PC-9 (cell line): ENCODE measurements around the gene SCARF2. TPM values are rescaled to one million over a fixed set of nuclear protein-coding genes. Genes with fewer than 3 reads are reported as not detected.

Source experiments
- BruUV-seq: library from RNA; stranded (reverse); fragments of 400-500 nt; replicated peaks from 2 replicates; lab custom pipeline; 2021; lab: Mats Ljungman, UMichigan
- CTCF ChIA-PET: fragments of 300-600 bp; sonication (Branson Sonifier 250); formaldehyde crosslinking; loops from one replicate; lab custom pipeline; 2022; ENCODE audit warnings: antibody characterized with exemption; lab: Charles Lee
- POLR2A ChIA-PET: fragments of 300-600 bp; sonication (Branson Sonifier 250); formaldehyde crosslinking; loops from one replicate; lab custom pipeline; 2022; ENCODE audit warnings: antibody characterized with exemption; ENCODE audit not compliant: unreplicated experiment; lab: Charles Lee
- DNase-seq, 2 experiments: peaks; one replicate each; pipeline versions ENCODE4 v3.0.0 to v3.0.0-alpha.2; 2015 to 2022; ENCODE audit warnings: mixed read lengths in 1 of 2
- H2AFZ ChIP-seq: fragments of 200-600 bp; sonication (generic); 2 replicates; pipeline ENCODE4 v1.8.1; 2017; ENCODE audit warnings: antibody characterized with exemption
- H3F3A ChIP-seq: fragments of 200-600 bp; sonication (generic); 2 replicates; pipeline ENCODE4 v1.8.1; 2017; ENCODE audit warnings: antibody characterized with exemption, mild to moderate bottlenecking, low read depth; ENCODE audit not compliant: insufficient read depth
- H3K27ac ChIP-seq: fragments of 200-600 bp; sonication (generic); 2 replicates; pipeline ENCODE4 v1.6.1; 2016; ENCODE audit warnings: mixed run types
- H3K27me3 ChIP-seq: fragments of 200-600 bp; sonication (generic); 2 replicates; pipeline ENCODE4 v1.6.1; 2016; ENCODE audit warnings: low read depth, mixed run types; ENCODE audit not compliant: insufficient read depth
- H3K36me3 ChIP-seq: fragments of 200-600 bp; sonication (generic); 2 replicates; pipeline ENCODE4 v1.6.1; 2016; ENCODE audit warnings: low read depth, mixed run types
- H3K4me1 ChIP-seq: fragments of 200-600 bp; sonication (generic); replicated peaks from 2 replicates; pipeline ENCODE4 v1.6.1; 2016; ENCODE audit warnings: mixed run types; ENCODE audit not compliant: insufficient read depth
- H3K4me2 ChIP-seq: fragments of 200-600 bp; sonication (generic); 2 replicates; pipeline ENCODE4 v1.6.1; 2017; ENCODE audit warnings: mixed run types
- H3K4me3 ChIP-seq: fragments of 200-600 bp; sonication (generic); 2 replicates; pipeline ENCODE4 v1.6.1; 2016; ENCODE audit warnings: mixed run types
- H3K79me2 ChIP-seq: fragments of 200-600 bp; sonication (generic); 2 replicates; pipeline ENCODE4 v1.6.1; 2017; ENCODE audit warnings: low read depth, mixed run types
- H3K9me2 ChIP-seq: fragments of 200-600 bp; sonication (generic); 2 replicates; pipeline ENCODE4 v1.8.1; 2017; ENCODE audit warnings: mild to moderate bottlenecking; ENCODE audit not compliant: insufficient read depth
- H3K9me3 ChIP-seq: fragments of 200-600 bp; sonication (generic); 2 replicates; pipeline ENCODE4 v1.8.1; 2016; ENCODE audit warnings: low read depth; ENCODE audit not compliant: insufficient read depth
- H4K20me1 ChIP-seq: fragments of 200-600 bp; sonication (generic); 2 replicates; pipeline ENCODE4 v1.8.1; 2017; ENCODE audit not compliant: insufficient read depth
- CTCF ChIP-seq: fragments of 200-600 bp; sonication (generic); conservative IDR thresholded peaks from 2 replicates; pipeline ENCODE4 v1.6.1; 2017; ENCODE audit warnings: mixed run types, antibody characterized with exemption, mild to moderate bottlenecking, moderate library complexity
- EZH2 ChIP-seq: fragments of 200-600 bp; sonication (generic); IDR thresholded peaks from 2 replicates; pipeline ENCODE4 v1.8.0; 2017; ENCODE audit warnings: antibody characterized with exemption, low read depth
- intact Hi-C: fragments of 100-400 bp; cut with micrococcal nuclease; formaldehyde crosslinking; loops from one replicate; pipeline ENCODE4 v1.10.0; 2022; ENCODE audit not compliant: unreplicated experiment
- total RNA-seq: library from RNA; stranded (reverse); gene quantifications from 2 replicates; pipeline ENCODE4 v1.2.3, GENCODE V29; 2021

SCARF2 gene
- total RNA-seq, 1 experiment from 2014 or later: 0.52 TPM

- 0 out of 2 replicates have a peak, but pooled peaks cover 3% of the 10 kb centered on the region for H3K4me1 ChIP-seq
- no peak overlapping the region for H3K4me3 ChIP-seq
- no peaks in the 10 kb centered on the region for H3K79me2 ChIP-seq
- BruUV-seq: no TSS peak
- POLR2A ChIA-PET: no interaction called here
- H3K9me2 ChIP-seq: no peaks in the 10 kb centered on the region
- no peaks in the 10 kb centered on the region for H3F3A ChIP-seq
- CTCF ChIA-PET: no interaction called here
- no peaks in the 10 kb centered on the region for H3K9me3 ChIP-seq
- no peak overlapping the region for H3K4me2 ChIP-seq
- H3K27me3 ChIP-seq: no peaks in the 10 kb centered on the region; the same call in 1 of the 2 replicates
- intact Hi-C loops: no loop called here
- no peak for DNase-seq
- H3K27ac ChIP-seq: no peak overlapping the region
- H4K20me1 ChIP-seq: no peaks in the 10 kb centered on the region
- TF ChIP-seq EZH2 (no peak), CTCF (no peak)
- no peaks in the 10 kb centered on the region for H3K36me3 ChIP-seq
- H2AFZ ChIP-seq: no peak overlapping the region
Measured at GRCh38 chr22:20433191-20433590, 4.4 kb downstream of the SCARF2 start.

- no peak overlapping the region for H3K27ac ChIP-seq
- TF ChIP-seq EZH2: no peak
- TF ChIP-seq CTCF: no peak
- no peaks in the 10 kb centered on the region for H3K9me2 ChIP-seq
- H3K36me3 ChIP-seq: no peaks in the 10 kb centered on the region
- no peak overlapping the region for H2AFZ ChIP-seq
- H3K4me2 ChIP-seq: no peak overlapping the region
- H3K79me2 ChIP-seq: no peaks in the 10 kb centered on the region
- no TSS peak for BruUV-seq
- intact Hi-C loops: no loop called here
- no peak overlapping the region for H3K4me3 ChIP-seq
- H3K9me3 ChIP-seq: no peaks in the 10 kb centered on the region
- no peaks in the 10 kb centered on the region; the same call in 1 of the 2 replicates for H3K27me3 ChIP-seq
- ChIA-PET POLR2A (no interaction called here), CTCF (no interaction called here)
- DNase-seq: no peak
- 0 out of 2 replicates have a peak, but pooled peaks cover 3% of the 10 kb centered on the region for H3K4me1 ChIP-seq
- no peaks in the 10 kb centered on the region for H4K20me1 ChIP-seq
- H3F3A ChIP-seq: no peaks in the 10 kb centered on the region
Measured at GRCh38 chr22:20432244-20432686, 5.4 kb downstream of the SCARF2 start.

GRCh38 chr22:20431511-20432192, 6.0 kb downstream of the SCARF2 start:
- intact Hi-C loops: no loop called here
- no peak for DNase-seq
- Histone ChIP-seq H3K36me3 (no peaks in the 10 kb centered on the region), H3K4me2 (peak overlapping the region; percentile 64; the same call in 1 of the 2 replicates), H3K4me1 (0 out of 2 replicates have a peak, but pooled peaks cover 3% of the 10 kb centered on the region), H3K9me3 (no peaks in the 10 kb centered on the region), H3F3A (no peaks in the 10 kb centered on the region), H3K9me2 (no peaks in the 10 kb centered on the region), H3K79me2 (no peaks in the 10 kb centered on the region), H2AFZ (no peak overlapping the region), H3K27me3 (no peaks in the 10 kb centered on the region; the same call in 1 of the 2 replicates), H3K4me3 (no peak overlapping the region), H4K20me1 (no peaks in the 10 kb centered on the region), H3K27ac (no peak overlapping the region)
- ChIA-PET CTCF (no interaction called here), POLR2A (no interaction called here)
- TF ChIP-seq CTCF (no peak), EZH2 (no peak)
- BruUV-seq: no TSS peak
